ENCODE measurements around the gene SLC30A5. TPM values are rescaled to one million over a fixed set of nuclear protein-coding genes. Genes with fewer than 3 reads are reported as not detected.
A peak's percentile ranks its signal among the peaks of the same experiment; 100 is the strongest.
"Not testable (repeated sequence)": the region's sequence is repeated elsewhere in the genome, so short reads cannot be mapped to it uniquely, and the experiment has no call there.

Gene SLC30A5
- total RNA-seq, result 43.5 and 45.0 TPM in 2 replicates
- long read RNA-seq, full-length matches to known transcripts, result 3 of 12 reads
- long read RNA-seq, partial matches to known transcripts, result 6 of 12 reads
- long read RNA-seq, other reads (novel, unspliced or antisense), result 3 of 12 reads

DNA sequence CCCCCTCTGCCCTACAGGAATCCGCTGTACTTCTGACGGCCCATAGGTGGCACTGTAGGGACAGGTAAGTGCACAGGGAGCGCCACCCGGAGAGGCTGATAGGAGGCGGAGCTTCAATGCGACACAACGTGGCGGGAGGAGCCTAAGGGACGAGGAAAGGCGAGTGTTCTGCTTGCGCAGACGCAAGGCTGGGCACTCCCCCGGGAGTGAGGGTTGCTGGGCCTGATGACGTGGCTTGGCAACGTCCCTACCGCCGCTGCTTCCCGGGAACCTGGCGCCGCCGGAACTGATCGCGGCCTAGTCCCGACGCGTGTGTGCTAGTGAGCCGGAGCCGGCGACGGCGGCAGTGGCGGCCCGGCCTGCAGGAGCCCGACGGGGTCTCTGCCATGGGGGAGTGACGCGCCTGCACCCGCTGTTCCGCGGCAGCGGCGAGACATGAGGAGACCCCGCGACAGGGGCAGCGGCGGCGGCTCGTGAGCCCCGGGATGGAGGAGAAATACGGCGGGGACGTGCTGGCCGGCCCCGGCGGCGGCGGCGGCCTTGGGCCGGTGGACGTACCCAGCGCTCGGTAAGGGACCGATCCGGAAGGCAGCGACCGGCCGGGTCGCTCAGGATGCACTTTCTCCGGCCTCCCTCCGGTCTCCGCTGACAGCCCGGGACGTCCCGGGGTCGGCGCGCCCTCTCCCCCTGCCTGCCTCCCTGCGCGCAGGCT lies at the start of gene SLC30A5:
TSS of gene SLC30A5 (plus strand) at position 244 of the 712 bp plus-strand sequence. CDS start at position 486, 242 bp downstream.
- Mint-ChIP-seq H3K4me1 (ENCODE audit: low read depth) (peaks cover 5% of the 10 kb centered on the region), H3K4me3 (ENCODE audit: low read depth) (peak within 1 kb of the TSS; percentile 92), H3K27me3 (no peaks in the 10 kb centered on the region), H3K36me3 (ENCODE audit: insufficient read depth) (peaks cover 4% of the 10 kb centered on the region), H3K27ac (peak within 1 kb of the TSS; percentile 99), H3K9me3 (ENCODE audit: low read depth) (no peaks in the 10 kb centered on the region)
- TF ChIP-seq, protein P1, sequence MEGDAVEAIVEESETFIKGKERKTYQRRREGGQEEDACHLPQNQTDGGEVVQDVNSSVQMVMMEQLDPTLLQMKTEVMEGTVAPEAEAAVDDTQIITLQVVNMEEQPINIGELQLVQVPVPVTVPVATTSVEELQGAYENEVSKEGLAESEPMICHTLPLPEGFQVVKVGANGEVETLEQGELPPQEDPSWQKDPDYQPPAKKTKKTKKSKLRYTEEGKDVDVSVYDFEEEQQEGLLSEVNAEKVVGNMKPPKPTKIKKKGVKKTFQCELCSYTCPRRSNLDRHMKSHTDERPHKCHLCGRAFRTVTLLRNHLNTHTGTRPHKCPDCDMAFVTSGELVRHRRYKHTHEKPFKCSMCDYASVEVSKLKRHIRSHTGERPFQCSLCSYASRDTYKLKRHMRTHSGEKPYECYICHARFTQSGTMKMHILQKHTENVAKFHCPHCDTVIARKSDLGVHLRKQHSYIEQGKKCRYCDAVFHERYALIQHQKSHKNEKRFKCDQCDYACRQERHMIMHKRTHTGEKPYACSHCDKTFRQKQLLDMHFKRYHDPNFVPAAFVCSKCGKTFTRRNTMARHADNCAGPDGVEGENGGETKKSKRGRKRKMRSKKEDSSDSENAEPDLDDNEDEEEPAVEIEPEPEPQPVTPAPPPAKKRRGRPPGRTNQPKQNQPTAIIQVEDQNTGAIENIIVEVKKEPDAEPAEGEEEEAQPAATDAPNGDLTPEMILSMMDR (IDR thresholded peaks at IDR 0.05; ENCODE audit: unreplicated experiment), result peak; percentile 86
- peak; percentile 97 for DNase-seq (ENCODE audit: low spot score, unreplicated experiment)

DNA sequence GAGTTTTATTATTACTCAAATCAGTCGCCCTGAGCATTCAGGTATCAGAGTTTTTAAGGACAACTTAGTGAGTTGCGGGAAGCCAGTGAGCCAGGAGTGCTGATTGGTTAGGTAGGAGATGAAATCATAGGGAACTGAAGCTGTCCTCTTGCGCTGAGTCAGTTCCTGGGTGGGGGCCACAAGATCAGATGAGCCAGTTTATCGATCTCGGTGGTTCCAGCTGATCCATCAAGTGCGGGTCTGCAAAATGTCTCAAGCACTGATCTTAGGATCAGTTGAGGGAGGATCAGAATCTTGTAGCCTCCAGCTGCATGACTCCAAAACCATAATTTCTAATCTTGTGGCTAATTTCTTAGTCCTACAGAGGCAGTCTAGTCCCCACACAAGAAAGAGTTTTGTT lies 48.6 kb upstream of the SLC30A5 start:
- H3K27ac Mint-ChIP-seq; H3K27me3 Mint-ChIP-seq; H3K9me3 Mint-ChIP-seq (ENCODE audit: low read depth); H3K4me3 Mint-ChIP-seq (ENCODE audit: low read depth); DNase-seq (ENCODE audit: low spot score, unreplicated experiment); H3K36me3 Mint-ChIP-seq (ENCODE audit: insufficient read depth): not testable (repeated sequence)
- H3K4me1 Mint-ChIP-seq (ENCODE audit: low read depth), result peaks cover 24% of the 10 kb centered on the region

DNA sequence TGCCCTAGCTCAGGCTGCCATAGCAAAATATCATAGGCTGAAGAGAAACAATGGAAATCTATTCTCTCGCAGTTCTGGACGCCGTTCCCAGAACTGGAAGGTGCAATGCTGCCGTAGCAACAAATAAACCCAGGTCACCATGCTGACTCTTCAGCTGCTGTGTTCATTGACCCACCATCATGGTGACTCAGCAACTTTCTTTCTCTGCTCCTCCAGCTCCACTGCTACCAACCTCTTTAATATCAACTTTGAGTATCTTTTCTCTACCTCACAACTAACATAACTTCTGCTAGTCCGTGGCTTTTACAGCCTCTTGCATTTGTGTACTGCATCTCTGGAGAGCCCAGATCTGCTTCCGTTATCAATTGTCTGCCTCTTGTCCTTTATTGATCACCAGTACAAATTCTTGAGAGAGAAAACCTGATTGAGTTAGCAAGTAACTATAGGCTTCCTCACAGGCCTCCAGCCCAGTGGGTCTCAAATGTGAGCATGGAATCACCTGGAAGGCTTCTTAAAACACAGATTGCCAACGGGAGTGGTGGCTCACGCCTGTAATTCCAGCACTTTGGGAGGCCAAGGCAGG lies 47.3 kb upstream of the SLC30A5 start:
- H3K27ac Mint-ChIP-seq, result peak overlapping the region; percentile 94
- no peaks in the 10 kb centered on the region for H3K27me3 Mint-ChIP-seq
- peaks cover 20% of the 10 kb centered on the region for H3K4me1 Mint-ChIP-seq (ENCODE audit: low read depth)
- TF ChIP-seq, protein P1 (IDR thresholded peaks at IDR 0.05; ENCODE audit: unreplicated experiment), result no peak
- H3K9me3 Mint-ChIP-seq (ENCODE audit: low read depth), result no peaks in the 10 kb centered on the region
- no peaks in the 10 kb centered on the region for H3K36me3 Mint-ChIP-seq (ENCODE audit: insufficient read depth)
- no peak for DNase-seq (ENCODE audit: low spot score, unreplicated experiment)
- no peak overlapping the region for H3K4me3 Mint-ChIP-seq (ENCODE audit: low read depth)

DNA sequence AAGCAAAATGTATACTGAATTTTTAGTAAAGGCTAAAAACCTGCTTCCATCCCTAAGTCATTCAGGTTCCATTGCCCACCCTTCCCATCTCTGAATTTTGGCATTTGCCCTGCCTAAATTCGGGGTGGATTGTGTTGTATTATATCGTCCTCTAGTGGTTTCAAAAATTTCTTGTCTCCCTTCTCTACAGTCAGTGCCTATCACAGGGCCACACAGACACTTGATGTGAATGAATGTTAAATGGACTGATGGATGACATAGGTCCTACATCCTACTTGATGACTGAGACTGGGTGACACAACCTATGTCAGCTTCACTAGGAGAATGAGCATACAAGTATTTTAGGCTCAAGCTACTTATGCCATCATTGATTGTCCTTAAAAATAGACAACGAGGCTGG lies 45.6 kb upstream of the SLC30A5 start:
- TF ChIP-seq, protein P1 (IDR thresholded peaks at IDR 0.05; ENCODE audit: unreplicated experiment), result peak; percentile 8
- no peak for DNase-seq (ENCODE audit: low spot score, unreplicated experiment)
- H3K36me3 Mint-ChIP-seq (ENCODE audit: insufficient read depth), result no peaks in the 10 kb centered on the region
- H3K4me1 Mint-ChIP-seq (ENCODE audit: low read depth), result peaks cover 16% of the 10 kb centered on the region
- H3K4me3 Mint-ChIP-seq (ENCODE audit: low read depth), result no peak overlapping the region
- no peaks in the 10 kb centered on the region for H3K9me3 Mint-ChIP-seq (ENCODE audit: low read depth)
- H3K27me3 Mint-ChIP-seq, result no peaks in the 10 kb centered on the region
- H3K27ac Mint-ChIP-seq, result no peak overlapping the region

DNA sequence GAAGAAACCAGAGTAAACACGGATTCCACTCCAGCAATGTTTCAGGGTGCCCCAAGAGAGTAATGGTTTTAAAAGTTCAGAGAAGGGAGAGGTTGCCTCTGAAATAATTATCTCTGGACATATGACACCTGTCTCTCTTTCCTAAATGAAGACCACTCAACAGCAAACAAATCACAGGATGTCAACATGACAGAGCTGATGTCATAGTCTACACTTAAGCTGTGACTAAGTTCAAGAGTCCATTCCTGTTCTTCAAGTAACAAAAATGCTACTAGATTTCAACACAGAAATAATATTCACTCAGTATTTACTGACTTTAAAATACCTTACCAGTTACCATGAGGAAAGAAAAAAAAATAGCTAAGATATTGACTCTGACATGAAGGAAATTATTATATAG lies 44.7 kb upstream of the SLC30A5 start:
- Mint-ChIP-seq H3K4me1 (ENCODE audit: low read depth) (peaks cover 9% of the 10 kb centered on the region), H3K36me3 (ENCODE audit: insufficient read depth) (no peaks in the 10 kb centered on the region), H3K27ac (no peak overlapping the region), H3K9me3 (ENCODE audit: low read depth) (no peaks in the 10 kb centered on the region), H3K4me3 (ENCODE audit: low read depth) (no peak overlapping the region), H3K27me3 (no peaks in the 10 kb centered on the region)
- TF ChIP-seq, protein P1 (IDR thresholded peaks at IDR 0.05; ENCODE audit: unreplicated experiment), result no peak
- no peak for DNase-seq (ENCODE audit: low spot score, unreplicated experiment)

Data from progenitor cell of endocrine pancreas (in vitro differentiated cells).